HS-5 (cell line): ENCODE data around the gene STING1.
"Not testable (repeated sequence)": the region's sequence is repeated elsewhere in the genome, so short reads cannot be mapped to it uniquely, and the experiment has no call there.

Source experiments
- DNase-seq: peaks from one replicate; pipeline ENCODE4 v3.0.0-alpha.2; 2012; ENCODE audit warnings: low read depth

STING1 gene

DNA sequence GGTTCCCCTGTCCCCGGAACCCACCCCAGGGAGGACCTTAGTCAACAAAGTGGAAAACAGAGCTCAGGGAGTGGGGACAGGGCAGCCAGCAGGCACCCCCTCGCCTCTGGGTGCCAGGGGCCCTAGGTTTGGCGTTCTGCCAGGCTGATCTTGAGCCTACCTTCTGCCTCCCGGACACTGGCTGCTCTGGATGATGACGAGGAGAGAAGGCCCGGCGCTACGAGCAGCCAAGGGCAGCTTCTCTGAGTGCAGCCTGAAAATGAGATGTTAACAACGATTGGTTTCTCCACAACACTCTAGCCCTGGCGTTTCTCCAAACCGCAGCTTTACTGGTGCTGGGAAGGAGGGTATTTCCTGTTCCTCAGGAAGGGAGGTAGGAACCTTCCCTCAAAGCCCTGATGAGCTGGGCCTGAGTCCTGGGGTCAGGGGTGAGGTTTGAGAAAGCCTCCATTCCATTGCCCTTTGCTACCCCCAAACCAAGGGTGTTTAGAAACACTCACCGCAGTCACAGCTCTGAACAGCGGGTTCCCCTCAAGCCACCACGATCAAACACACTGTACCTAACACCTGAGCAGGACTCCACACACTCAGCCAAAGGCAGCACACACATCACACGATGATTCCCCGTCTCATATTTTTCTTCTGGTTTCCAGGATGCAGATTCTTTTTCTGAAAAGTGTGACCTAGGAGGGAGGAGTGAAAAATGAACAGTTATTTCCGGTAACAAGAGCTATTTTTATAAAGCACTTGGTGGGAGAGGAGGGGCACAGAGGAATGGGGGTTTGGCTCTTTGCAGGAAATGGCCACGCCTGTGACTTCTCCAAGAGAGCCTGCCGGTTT, at the start of gene STING1:
Gene STING1 (minus strand): TSS at position 709 of the 840 bp plus-strand sequence. CDS start 1,054 bp downstream, outside the sequence.
- DNase-seq, result peak; percentile 95

DNA sequence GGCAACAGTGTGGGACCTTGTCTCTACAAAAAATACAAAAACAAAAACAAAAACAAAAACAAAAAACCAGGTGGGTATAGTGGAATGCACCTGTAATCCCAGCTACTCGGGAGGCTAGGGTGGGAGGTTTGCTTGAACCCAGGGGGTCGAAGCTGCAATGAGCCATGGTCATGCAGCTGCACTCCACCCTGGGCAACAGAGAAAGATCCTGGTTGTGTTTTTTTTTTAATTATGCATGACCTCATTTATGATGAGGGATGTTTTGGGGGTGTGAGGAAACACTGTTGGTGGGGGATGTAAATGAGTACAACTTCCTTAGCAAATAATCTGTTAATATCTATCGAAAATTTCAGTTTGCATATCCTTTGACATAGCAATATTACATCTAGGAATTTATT, 49.2 kb upstream of the STING1 start:
- no peak for DNase-seq

DNA sequence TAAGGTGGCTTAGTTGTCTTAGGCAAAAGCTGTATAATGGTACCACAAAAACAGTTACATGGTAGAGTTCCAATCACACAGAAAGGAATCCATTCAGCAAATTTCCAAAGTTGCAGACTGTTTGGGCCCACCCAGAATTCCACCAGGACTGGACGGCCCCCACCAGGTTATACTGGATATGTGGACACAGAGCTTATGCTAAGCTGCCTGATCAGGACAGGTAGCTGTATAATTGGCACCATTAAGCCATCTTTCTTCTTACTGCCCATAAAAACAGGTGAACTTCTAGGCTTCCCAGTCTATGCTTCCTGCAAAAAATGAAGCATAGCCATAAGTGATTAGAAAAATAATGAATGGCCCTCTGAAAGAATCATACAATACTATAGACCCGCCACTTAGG, 47.5 kb upstream of the STING1 start:
- not testable (repeated sequence) for DNase-seq

DNA sequence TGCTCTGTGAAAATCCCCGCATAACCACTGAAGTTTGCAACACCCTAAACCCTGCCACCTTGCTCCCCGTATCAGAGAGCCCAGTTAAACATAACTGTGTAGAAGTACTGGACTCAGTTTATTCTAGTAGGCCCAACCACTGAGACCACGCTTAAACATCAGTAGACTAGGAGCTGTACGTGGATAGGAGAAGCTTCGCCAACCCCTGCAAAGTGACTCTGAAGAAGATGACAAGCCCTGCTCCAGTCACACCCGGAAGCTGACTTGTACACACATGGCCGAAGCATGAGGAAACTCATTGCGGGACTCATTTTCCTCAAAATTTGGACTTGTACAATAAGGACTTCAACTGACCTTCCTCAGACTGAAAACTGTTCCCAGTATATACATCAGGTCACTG, 46.1 kb upstream of the STING1 start:
- DNase-seq, result not testable (repeated sequence)

DNA sequence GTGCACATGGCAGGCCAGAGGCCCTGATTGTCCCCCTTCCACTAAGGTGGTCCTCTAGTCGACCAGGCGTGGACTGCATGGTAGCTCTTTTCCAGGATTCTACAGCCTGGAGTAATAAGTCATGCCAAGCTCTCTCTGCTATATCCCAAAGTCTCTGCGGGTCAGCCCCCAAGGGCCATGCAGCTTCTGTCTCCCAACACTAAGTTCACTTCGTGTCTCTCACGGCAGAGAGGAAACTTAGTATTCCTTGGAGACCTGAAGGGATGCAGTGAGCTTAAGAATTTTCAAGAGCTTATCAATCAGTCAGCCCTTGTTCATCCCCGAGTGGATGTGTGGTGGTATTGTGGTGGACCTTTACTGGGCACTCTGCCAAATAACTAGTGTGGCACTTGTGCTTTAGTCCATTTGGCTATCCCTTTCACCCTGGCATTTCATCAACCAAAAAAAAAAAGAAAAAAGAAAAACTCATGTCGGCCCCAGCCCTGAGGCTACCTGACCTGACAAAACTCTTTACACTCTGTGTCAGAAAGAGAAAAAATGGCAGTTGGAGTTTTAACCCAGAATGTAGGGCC, 45.4 kb upstream of the STING1 start:
- DNase-seq, result not testable (repeated sequence)

DNA sequence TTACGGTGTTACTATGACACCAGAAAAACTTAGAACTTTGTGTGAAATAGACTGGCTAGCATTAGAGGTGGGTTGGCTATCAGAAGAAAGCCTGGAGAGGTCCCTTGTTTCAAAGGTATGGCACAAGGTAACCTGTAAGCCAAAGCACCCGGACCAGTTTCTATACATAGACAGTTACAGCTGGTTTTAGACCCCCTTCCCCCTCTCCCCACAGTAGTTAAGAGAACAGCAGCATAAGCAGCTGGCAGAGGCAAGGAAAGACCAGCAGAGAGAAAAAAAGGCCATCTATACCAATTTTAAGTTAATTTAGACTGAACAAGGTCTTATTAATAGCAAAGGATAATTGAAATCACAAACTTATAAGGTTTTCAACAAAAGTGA, 44.5 kb upstream of the STING1 start:
- not testable (repeated sequence) for DNase-seq

DNA sequence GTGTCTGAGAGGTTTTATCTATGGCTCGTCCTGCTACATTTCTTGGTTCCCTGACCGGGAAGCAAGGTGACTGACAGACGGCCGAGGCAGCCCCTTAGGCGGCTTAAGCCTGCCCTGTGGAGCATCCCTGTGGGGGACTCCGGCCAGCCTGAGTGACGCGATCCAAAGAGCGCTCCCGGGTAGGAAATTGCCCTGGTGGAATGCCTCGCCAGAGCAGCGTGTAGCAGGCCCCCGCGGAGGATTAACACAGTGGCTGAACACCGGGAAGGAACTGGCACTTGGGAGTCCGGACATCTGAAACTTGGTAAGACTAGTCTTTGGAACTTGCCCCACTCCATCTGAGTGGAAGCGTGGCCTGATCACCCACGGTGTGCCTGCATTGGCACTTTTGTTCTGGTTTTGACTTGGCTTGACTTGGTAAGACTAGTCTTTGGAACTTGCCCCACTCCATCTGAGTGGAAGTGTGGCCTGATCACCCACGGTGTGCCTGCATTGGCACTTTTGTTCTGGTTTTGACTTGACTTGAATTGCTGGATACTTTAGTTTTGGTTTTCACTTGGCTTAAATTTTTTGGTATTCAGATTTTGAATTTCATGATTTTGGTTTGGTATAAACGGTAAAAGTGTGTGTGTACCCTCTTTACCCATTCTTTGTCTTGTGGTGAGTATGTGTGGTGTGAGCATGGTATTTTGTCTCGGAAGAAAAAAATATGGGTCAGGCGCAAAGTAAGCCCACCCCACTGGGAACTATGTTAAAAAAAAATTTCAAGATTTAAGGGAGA, 43.9 kb upstream of the STING1 start:
- not testable (repeated sequence) for DNase-seq

DNA sequence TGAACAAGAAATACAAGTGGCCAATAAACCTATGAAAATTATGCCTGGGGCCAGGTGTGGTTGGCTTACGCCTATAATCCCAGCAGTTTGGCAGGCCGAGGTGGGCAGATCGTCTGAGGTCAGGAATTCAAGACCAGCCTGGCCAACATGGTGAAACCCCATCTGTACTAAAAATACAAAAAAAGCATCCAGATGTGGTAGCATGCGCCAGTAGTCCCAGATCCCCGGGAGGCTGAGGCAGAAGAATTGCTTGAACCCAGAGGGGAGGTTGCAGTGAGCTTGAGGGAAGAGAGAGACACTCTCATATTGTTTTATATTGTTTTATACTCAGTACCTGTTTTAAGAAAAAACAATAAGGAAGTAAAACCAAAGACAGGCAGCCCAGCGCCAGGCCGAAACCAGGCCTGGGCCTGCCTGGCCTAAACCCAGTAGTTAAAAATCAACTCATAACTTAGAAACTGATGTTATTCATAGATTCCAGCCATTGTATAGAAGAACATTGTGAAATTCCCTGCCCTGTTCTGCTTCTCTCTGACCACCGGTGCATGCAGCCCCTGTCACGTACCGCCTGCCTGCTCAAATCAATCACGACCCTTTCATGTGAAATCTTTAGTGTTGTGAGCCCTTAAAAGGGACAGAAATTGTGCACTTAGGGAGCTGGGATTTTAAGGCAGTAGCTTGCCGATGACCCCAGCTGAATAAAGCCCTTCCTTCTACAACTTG, 43.2 kb upstream of the STING1 start:
- DNase-seq, result not testable (repeated sequence)

DNA sequence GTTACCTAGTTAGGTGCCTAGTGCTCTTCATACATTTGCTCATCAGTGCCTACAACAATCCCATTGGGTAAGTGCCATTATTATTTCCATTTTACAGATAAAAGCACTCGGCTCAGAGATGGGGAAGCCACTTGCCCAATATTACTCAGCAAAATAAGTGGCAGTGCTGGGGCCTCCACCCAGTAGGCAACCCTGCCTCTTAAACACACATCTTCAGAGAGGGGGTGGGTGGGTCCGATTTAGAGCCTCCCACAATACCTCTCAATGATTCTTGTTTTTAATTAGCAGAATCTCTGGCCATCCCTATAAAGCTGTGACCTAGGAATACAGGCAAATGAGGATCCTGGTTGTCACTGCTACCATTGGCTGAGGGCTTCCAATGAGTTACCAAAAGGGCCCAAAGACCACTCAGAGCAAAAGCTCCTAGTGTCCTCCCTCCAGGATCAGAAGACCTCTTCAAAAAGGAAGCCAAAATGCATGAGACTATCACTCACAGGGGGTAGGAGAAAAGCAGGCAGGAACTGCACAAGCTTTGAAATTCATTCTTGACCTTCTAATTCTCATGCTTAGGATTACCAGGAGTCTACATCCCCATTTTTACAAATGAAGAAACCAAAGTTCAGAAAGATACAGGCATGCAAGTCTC, 42.5 kb upstream of the STING1 start:
- no peak for DNase-seq

DNA sequence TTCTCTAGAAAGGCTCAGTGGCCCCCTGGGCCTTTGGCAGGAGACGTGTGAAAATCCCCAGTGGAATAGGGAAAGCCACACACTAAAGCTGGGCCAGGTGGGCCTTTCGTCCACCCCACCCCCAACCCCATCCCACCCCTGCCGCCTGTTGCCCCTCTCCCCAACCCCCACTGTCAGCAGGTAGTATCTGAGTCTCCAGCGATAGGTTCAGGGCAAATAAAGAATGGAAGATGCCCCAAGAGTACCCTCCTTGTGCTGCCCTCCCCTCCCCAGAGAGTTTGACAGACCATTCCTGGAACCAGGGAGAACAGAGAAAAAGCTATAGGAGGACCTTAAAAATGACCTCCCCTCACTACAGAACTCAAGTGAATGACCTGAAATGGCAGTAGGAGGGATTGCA, 41.9 kb upstream of the STING1 start:
- no peak for DNase-seq

DNA sequence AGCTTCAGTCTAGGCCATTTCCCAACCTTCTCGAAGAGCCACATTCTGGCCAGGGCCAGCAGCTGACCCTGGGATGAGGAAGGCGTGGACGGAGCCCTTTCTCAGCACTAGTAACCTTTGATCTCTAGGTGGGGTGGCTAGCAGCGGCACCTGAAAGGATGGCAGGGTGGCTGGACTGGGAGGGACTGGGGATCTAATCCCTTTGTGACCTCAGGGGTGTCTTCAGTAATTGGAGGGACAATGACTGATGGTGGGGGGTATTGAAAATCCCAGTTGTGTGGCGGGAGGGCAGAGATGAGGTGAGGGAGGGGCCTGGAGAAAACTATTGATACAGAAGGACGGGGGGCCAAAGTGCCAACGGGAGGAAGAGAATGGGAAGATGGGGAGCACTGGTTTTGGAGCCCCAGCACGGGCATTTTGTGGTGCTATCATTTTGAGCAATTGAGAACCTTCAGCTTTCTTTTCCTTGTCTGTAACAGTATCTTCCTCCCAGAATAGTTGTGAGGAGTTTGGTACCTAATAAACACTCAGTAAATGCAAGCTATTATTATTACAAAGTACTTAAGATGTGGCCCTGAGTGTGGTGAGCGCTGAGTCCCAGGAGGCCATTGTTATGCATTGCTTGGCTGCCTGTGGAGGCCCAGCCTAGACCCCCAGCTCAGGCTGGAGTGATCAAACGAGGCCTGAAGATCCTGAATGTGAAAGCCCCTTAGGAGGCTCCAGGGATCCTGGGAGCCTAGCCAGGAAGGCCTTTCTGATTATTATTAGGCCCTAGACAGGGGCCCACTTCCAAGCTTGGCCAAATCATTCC, 41.3 kb upstream of the STING1 start:
- DNase-seq, result no peak

DNA sequence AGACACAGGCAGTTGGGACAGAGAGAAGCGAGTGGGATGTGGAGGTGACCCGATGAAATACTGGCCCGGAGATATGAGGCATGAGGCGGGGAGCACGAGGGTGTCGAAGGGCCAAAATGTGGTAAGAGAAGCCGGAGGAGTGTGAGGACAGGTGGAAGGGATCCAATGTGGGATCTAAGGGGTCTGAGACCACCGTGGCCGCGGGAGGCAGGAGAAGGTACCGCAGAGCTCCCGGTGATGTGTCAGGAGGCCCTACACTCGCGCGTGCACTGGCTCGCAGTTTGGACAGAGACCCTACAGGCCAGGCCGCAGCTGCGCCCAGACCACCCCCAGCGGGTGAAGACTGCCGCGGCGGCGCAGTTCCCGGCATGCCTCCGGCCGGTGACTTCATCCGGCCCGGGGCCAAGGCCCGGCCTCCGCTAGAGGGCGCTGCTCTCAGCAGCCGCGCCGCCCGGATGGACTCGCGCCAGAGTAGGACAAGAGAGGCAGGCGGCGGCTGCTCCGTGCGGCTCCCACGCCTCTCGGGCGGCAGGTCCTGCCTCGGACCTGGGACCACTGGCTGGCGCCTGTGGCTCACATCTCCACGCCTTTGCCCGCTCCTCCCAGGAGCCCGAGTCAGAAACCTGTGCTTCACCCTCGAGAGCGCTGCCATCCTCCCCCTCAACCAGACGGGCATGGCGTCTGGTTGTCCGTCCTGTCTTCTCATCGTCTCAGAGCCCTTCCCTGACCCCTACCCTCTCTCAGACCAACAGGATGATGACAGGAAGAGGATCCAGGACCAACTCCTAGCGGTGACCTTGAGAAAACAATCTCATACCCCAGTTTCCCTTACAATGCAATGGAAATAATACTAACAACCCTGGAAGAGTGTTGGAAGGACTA, 35.4 kb upstream of the STING1 start:
- peak; percentile 44 for DNase-seq

DNA sequence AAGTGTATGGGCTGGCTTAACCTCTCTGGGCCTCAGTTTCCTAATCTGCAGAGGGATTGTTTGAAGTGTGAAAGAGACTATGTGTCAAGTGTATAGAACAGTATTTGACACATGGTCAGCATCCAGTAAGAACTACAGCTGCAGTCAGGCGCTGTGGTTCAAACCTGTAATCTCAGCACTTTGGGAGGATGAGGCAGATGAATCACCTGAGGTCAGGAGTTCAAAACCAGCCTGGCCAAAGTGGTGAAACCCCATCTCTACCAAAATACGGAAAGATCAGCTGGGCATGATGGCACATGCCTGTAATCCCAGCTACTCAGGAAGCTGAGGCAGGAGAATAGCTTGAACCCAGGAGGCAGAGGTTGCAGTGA, 31.9 kb upstream of the STING1 start:
- no peak for DNase-seq

DNA sequence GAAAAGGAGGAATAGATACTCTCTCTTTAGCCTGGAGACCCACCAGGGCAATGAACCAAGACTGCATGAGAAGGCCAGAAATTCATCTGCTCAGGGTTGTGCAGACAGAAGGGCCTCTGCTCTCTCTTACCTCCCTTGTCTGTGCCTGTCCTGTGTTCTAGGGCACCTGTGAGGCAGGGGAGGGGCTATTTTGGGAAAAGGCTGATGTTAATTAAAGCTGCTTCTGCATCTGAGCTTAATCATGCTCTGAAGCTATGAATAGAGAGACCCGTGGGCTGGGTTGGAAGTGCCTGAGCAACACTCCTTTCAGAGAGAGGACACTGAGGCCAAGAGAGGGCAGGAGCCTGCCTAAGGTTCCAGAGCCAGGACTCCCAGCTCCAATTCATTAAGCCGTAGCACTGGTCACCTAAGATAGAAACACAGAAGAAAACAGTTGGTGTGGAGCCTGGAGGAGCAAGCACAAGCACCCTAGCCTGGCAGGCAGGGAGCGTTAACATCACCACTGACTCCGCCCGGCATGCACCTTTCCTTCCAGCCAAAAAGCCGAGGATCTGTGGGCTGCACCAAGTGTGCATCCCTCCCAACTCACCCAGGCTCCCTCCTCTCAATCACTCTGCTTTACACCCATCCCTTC, 31.4 kb upstream of the STING1 start:
- no peak for DNase-seq

DNA sequence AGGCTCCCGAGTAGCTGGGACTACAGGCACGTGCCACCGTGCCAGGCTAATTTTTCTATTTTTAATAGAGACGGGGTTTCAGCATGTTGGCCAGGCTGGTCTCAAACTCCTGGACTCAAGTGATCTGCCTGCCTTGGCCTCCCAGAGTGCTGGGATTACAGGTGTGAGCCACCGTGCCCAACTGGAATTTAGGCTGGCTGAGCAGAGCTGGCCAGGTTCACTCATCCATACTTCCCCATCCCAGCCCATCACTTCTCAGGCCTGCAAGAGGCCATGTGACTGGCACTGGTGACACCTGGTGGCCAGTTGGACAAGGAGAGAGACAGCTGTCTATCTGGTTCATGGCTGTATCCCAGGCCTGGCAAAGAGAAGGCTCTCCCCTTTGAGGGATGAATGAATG, 30.9 kb upstream of the STING1 start:
- DNase-seq, result peak; percentile 44

DNA sequence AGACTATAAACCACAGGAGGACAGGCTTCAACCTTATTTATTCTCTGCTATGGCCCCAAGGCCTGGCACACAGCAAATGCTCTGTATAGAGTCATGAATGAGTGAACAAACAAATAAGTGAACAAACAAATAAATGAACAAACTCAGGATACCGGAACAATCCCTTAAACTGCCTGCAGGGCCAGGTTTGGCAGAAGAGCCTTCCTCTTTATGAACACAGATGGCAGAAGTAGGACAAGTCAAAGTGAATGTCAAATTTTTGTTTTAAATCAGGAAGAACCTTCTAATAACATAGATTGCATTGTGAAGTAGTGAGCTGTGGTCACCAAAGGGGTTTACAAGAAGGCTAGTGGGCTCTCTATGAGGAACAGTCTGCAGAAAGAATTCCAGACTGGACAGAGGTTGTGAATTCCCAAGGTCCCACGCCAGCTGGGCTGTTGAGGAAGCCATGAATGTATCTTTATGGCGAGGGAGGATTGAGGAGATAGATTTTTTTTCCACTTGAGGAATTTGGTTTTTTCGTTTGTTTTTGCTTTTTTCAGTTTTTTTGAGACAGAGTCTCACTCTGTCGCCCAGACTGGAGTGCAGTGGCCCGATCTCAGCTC, 30.3 kb upstream of the STING1 start:
- DNase-seq, result no peak

DNA sequence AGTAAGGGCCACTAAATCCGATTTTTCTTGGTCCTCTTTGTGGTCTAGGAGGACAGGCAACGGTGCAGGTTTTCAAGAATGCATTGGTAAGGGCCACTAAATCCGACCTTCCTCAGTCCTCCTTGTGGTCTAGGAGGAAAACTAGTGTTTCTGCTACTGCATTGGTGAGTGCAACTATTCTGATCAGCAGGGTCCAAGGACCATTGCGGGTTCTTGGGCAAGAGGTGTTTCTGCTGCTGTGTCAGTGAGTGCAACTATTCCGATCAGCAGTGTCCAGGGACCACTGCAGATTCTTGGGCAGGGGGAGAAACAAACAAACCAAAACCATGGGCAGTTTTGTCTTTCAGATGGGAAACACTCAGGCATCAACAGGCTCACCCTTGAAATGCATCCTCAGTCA, 22.2 kb upstream of the STING1 start:
- DNase-seq, result not testable (repeated sequence)

DNA sequence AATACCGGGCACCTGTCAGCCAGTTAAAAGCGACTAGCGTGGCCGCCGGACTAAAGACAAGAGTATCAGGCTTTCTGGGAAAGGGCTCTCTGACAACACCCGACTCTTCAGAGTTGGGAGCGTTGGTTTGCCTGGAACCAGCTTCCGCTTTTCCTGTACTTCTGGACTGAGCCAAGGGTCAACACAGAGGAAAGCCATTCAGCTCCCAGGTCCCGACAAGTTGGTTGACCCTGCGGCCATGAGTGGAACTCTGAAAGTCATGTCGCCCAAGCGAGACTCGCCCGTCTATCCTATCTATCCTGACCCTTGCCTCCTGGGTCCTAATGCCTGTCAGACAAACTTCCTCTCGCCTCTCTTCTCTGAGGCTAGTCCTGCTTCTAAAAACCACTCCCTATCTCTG, 21.3 kb upstream of the STING1 start:
- not testable (repeated sequence) for DNase-seq
